Liver (tissue), 3 donors: ENCODE results near the gene XPO5.

ENCODE experiments used
- CTCF ChIP-seq: fragments of 150-350 bp; IDR thresholded peaks from 2 replicates; pipeline ENCODE4 v1.5.1; 2017; ENCODE audit warnings: improper control_type of control experiment, low read depth, low read length; ENCODE audit not compliant: missing input control
- EGR1 ChIP-seq, 2 donors: IDR thresholded peaks; 2 replicates each; pipeline ENCODE4 v1.6.1; 2016 to 2018; ENCODE audit warnings: antibody characterized with exemption in 2 of 2, low read depth in 2 of 2
- FOXA1 ChIP-seq: IDR thresholded peaks from 2 replicates; pipeline ENCODE4 v1.6.1; 2016; ENCODE audit warnings: antibody characterized with exemption
- GABPA ChIP-seq, 2 donors: IDR thresholded peaks in 1 of 2; conservative IDR thresholded peaks in 1 of 2; 2 replicates each; pipeline ENCODE4 v1.6.1; 2016; ENCODE audit warnings: antibody characterized with exemption in 2 of 2, mild to moderate bottlenecking in 1 of 2, moderate library complexity in 1 of 2
- JUND ChIP-seq, 2 donors: IDR thresholded peaks; 2 replicates each; pipeline ENCODE4 v1.6.1; 2016; ENCODE audit warnings: antibody characterized with exemption in 2 of 2
- MAX ChIP-seq: IDR thresholded peaks from 2 replicates; pipeline ENCODE4 v1.6.1; 2016; ENCODE audit warnings: antibody characterized with exemption
- NR2F2 ChIP-seq: IDR thresholded peaks from 2 replicates; pipeline ENCODE4 v1.6.1; 2016; ENCODE audit warnings: antibody characterized with exemption
- RAD21 ChIP-seq, 2 donors: IDR thresholded peaks; 2 replicates each; pipeline ENCODE4 v1.6.1; 2016; ENCODE audit warnings: antibody characterized with exemption in 2 of 2, mild to moderate bottlenecking in 2 of 2
- REST ChIP-seq: IDR thresholded peaks from 2 replicates; pipeline ENCODE4 v1.6.1; 2016; ENCODE audit warnings: antibody characterized with exemption, mild to moderate bottlenecking
- SP1 ChIP-seq: IDR thresholded peaks from 2 replicates; pipeline ENCODE4 v1.6.1; 2018; ENCODE audit warnings: antibody characterized with exemption, mild to moderate bottlenecking
- TAF1 ChIP-seq: conservative IDR thresholded peaks from 2 replicates; pipeline ENCODE4 v1.6.1; 2016; ENCODE audit warnings: antibody characterized with exemption, mild to moderate bottlenecking
- YY1 ChIP-seq: IDR thresholded peaks from 2 replicates; pipeline ENCODE4 v1.6.1; 2016; ENCODE audit warnings: antibody characterized with exemption, mild to moderate bottlenecking
- ZBTB33 ChIP-seq: IDR thresholded peaks from 2 replicates; pipeline ENCODE4 v1.6.1; 2016; ENCODE audit warnings: antibody characterized with exemption
- donor health status: healthy.
- donor health status: healthy.

- TF ChIP-seq YY1 (no peak), CTCF (no peak), JUND (IDR thresholded peaks at IDR 0.05) (no peak), TAF1 (no peak), ZBTB33 (no peak), RAD21 (IDR thresholded peaks at IDR 0.05) (no peak), EGR1 (IDR thresholded peaks at IDR 0.05; ENCODE audit: low read depth in 2 of 2) (no peak), REST (no peak), SP1 (no peak), FOXA1 (no peak), MAX (no peak), NR2F2 (no peak), GABPA (IDR thresholded peaks at IDR 0.05 in 1 of 2, conservative IDR thresholded peaks at IDR 0.05 in 1 of 2) (no peak)
Measured at GRCh38 chr6:43588194-43588593, 12.4 kb upstream of the XPO5 start.
